A673 (cell line): ENCODE measurements around the gene ABHD17B. TPM values are rescaled to one million over a fixed set of nuclear protein-coding genes. Genes with fewer than 3 reads are reported as not detected.

Experiments
- BruUV-seq: library from RNA; stranded (reverse); fragments of 400-500 nt; replicated peaks from 2 replicates; lab custom pipeline; 2021; lab: Mats Ljungman, UMichigan
- CTCF ChIA-PET: fragments of 300-600 bp; sonication (Branson Sonifier 250); formaldehyde crosslinking; loops from one replicate; lab custom pipeline; 2022; ENCODE audit warnings: antibody characterized with exemption; lab: Charles Lee
- POLR2A ChIA-PET: fragments of 300-600 bp; sonication (Branson Sonifier 250); formaldehyde crosslinking; loops from one replicate; lab custom pipeline; 2022; ENCODE audit warnings: antibody characterized with exemption; ENCODE audit not compliant: low non-redundant PET; lab: Charles Lee
- DNase-seq: peaks from one replicate; pipeline ENCODE4 v3.0.0-alpha.2; 2015; ENCODE audit warnings: low spot score
- H3K27ac ChIP-seq: fragments of 200-600 bp; sonication (generic); 2 replicates; pipeline ENCODE4 v1.5.1; 2016; ENCODE audit warnings: mixed run types, low read depth, mild to moderate bottlenecking, mixed read lengths, antibody characterized with exemption, low read length; ENCODE audit not compliant: poor library complexity, severe bottlenecking
- H3K27me3 ChIP-seq: fragments of 200-600 bp; sonication (generic); replicated peaks from 2 replicates; pipeline ENCODE4 v1.6.1; 2017; ENCODE audit warnings: mixed run types, low read depth, mild to moderate bottlenecking, mixed read lengths, antibody characterized with exemption, low read length; ENCODE audit not compliant: insufficient read depth, poor library complexity
- H3K36me3 ChIP-seq: fragments of 200-600 bp; sonication (generic); 2 replicates; pipeline ENCODE4 v1.6.1; 2016; ENCODE audit warnings: mixed run types, mild to moderate bottlenecking, mixed read lengths, antibody characterized with exemption, low read length; ENCODE audit not compliant: insufficient read depth, poor library complexity, severe bottlenecking
- H3K4me1 ChIP-seq: fragments of 200-600 bp; sonication (generic); 2 replicates; pipeline ENCODE4 v1.6.1; 2017; ENCODE audit warnings: mixed run types, mild to moderate bottlenecking, mixed read lengths, antibody characterized with exemption, low read length; ENCODE audit not compliant: insufficient read depth, poor library complexity, severe bottlenecking
- H3K4me3 ChIP-seq: fragments of 200-600 bp; sonication (generic); 2 replicates; pipeline ENCODE4 v1.5.1; 2016; ENCODE audit warnings: low read depth, mixed run types, mild to moderate bottlenecking, mixed read lengths, low read length; ENCODE audit not compliant: poor library complexity, severe bottlenecking
- H3K9me3 ChIP-seq: fragments of 200-600 bp; sonication (generic); 2 replicates; pipeline ENCODE4 v1.6.1; 2016; ENCODE audit warnings: mixed run types, low read depth, mild to moderate bottlenecking, mixed read lengths, antibody characterized with exemption, low read length; ENCODE audit not compliant: poor library complexity, severe bottlenecking
- CTCF ChIP-seq: fragments of 300-800, 200-600 bp; sonication (generic); conservative IDR thresholded peaks from 2 replicates; pipeline ENCODE4 v1.5.1; 2017; ENCODE audit warnings: low read depth, mild to moderate bottlenecking, antibody characterized with exemption, low read length, moderate library complexity, mixed read lengths
- EZH2 ChIP-seq: fragments of 200-600 bp; sonication (generic); IDR thresholded peaks from 2 replicates; pipeline ENCODE4 v1.6.1; 2017; ENCODE audit warnings: borderline replicate concordance, low read depth, mild to moderate bottlenecking, mixed read lengths, antibody characterized with exemption, low read length; ENCODE audit not compliant: poor library complexity, severe bottlenecking
- intact Hi-C: fragments of 100-400 bp; cut with micrococcal nuclease; formaldehyde crosslinking; loops from one replicate; pipeline ENCODE4 v1.10.0; 2022; ENCODE audit not compliant: unreplicated experiment
- total RNA-seq: library from RNA; stranded (reverse); gene quantifications from 2 replicates; pipeline ENCODE4 v1.2.3, GENCODE V29; 2021

Gene ABHD17B
- total RNA-seq, 1 experiment from 2014 or later = 19.7 TPM

GRCh38 chr9:71895117-71895516 lies 15.9 kb downstream of the ABHD17B start:
- H3K36me3 ChIP-seq = no peaks in the 10 kb centered on the region
- no peaks in the 10 kb centered on the region for H3K4me1 ChIP-seq
- intact Hi-C loops = no loop called here
- no peaks in the 10 kb centered on the region for H3K9me3 ChIP-seq
- ChIA-PET POLR2A (no interaction called here), CTCF (no interaction called here)
- BruUV-seq = no TSS peak
- no peak for TF ChIP-seq EZH2
- no peak for TF ChIP-seq CTCF
- no peak for DNase-seq
- no peak overlapping the region for H3K27ac ChIP-seq
- no peak overlapping the region for H3K4me3 ChIP-seq
- no peaks in the 10 kb centered on the region for H3K27me3 ChIP-seq

- CTCF ChIA-PET = interaction anchor here (0.6 kb wide), 1 partner anchor 71 kb away, joined by 3 read pairs; no protein-coding TSS in a partner anchor
- Histone ChIP-seq H3K27me3 (no peaks in the 10 kb centered on the region), H3K4me3 (no peak overlapping the region), H3K9me3 (no peaks in the 10 kb centered on the region), H3K4me1 (no peaks in the 10 kb centered on the region), H3K27ac (no peak overlapping the region), H3K36me3 (no peaks in the 10 kb centered on the region)
- TF ChIP-seq EZH2 = no peak
- TF ChIP-seq CTCF = no peak
- no TSS peak for BruUV-seq
- no peak for DNase-seq
- POLR2A ChIA-PET = no interaction called here
- intact Hi-C loops = no loop called here
Observed at GRCh38 chr9:71891557-71892189, 19.3 kb downstream of the ABHD17B start.

- Histone ChIP-seq H3K36me3 (no peaks in the 10 kb centered on the region), H3K4me3 (no peak overlapping the region), H3K27me3 (no peaks in the 10 kb centered on the region), H3K27ac (no peak overlapping the region), H3K4me1 (no peaks in the 10 kb centered on the region), H3K9me3 (no peaks in the 10 kb centered on the region)
- intact Hi-C loops = no loop called here
- no peak for DNase-seq
- ChIA-PET CTCF (no interaction called here), POLR2A (no interaction called here)
- TF ChIP-seq CTCF (no peak), EZH2 (no peak)
- no TSS peak for BruUV-seq
Observed at GRCh38 chr9:71890042-71890679, 20.8 kb downstream of the ABHD17B start.
